NCI-H2081 treated with DMSO at 0.1 percent for 48 hours (cell line): ENCODE results near the gene SLC51B.
"Not testable (repeated sequence)": the region's sequence is repeated elsewhere in the genome, so short reads cannot be mapped to it uniquely, and the experiment has no call there.

Source experiments
- DNase-seq: peaks from one replicate; lab custom pipeline; 2025; lab: John Stamatoyannopoulos, UW

The SLC51B gene

GRCh38 chr15:65084500-65085206 is 39.5 kb downstream of the SLC51B start:
- no peak for DNase-seq

GRCh38 chr15:65085207-65085753 is 40.1 kb downstream of the SLC51B start:
- no peak for DNase-seq

DNA sequence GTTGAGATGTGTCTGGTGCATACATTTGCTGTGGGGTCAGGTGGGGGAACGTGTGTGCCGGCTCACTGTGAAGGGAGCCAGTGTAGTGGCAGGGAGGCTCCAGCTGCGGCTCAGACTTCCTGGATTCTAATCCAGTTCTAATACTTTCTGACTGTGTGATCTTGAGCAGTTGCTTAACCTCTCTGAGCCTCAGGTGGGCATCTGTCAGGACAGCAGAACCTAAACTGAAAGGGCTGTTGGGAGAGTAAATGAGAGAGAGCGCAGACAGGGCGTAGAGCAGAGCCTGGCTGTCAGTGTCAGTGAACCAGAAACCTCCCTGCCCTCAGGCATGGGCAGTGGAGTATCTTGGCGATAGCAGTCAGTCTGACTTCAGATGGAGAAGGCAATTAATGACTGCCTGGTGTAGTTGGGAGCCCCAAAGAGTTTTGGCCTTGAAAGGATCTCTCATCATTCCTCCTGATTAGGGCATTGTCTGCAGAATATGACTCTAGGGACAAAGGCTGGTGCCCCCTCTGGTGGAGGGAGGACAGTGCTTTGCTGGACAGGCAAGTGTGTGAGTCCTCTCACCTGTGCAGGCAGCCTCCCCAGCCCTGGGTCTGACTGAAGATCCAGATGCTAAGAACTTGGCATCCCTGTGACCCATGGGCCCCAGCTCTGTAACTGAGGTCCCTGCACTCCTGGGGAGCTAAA is 40.9 kb downstream of the SLC51B start:
- no peak for DNase-seq

DNA sequence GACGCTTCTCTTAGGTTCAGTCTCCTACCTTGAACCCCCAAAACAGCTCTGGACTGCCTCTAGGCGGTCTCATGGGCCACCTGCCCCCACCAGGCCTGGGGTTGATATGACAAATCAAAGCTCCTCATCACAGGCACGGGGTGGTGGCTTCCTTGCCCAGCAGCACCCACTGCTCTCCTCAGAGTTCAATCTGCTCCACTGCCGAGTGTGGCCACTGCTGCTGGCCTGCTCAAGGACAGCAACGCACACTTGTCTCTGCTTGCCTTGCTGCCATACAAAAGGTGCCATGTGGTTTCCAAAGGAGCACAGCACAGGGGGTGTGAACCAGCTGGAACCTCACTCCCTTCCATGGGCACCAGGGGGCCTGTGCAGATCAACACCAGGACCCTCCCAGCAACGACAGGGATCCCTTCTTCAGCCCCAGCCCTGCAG is 41.5 kb downstream of the SLC51B start:
- no peak for DNase-seq

DNA sequence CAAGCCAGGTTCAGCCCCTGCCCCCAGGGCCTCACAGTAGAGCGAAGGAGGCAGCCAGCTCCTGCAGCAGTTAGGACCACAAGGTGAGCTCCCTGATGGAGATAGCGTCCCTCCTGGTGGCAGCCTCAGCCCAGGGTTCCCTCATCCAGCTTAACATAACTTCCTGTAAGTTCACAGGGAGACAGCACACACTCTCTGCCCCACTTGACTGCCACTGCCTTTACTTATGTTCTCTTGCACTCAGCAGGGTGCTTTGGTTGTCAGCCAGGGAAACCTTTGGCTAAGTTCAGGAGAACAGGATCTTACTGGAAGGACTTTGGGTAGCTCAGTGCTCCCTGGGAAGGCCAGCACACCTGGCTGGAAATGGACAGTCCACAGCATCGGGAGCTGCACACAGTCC is 42.2 kb downstream of the SLC51B start:
- no peak for DNase-seq

DNA sequence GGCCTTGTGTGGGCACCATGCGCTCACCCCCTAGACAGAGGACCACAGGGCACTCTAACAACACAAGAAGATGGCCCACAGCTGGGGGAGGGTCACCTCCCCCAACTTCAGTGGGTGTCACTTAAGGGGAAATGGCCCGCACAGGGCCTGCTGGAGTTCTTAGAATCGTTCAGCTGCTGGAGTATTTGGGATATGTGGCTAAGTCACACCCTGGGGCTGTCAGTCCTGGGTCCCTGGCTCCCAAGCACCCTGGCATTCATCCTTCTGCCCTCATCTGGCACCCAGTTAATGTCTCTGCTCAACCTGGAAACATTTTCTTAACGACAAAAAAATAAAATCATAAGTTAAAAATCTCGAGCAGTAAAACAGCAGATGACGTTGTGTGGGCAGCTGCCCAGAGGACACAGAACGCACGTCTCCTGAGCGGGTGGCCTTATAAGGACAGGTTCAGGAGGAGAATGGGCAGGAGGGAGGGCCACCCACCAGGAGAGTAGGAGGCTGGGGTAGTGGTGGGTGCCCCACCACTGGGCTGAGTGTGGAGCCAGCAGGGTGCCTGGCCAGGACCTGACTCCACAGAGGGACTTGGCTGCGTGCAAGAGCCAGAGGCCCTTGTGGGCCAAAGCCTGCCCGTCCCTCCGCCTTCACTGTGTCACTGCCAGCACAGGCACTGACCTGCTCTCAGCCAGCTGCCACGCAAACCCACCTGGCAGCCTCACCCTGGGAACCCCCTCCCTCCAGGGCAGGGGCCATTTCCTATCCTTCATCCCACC is 42.9 kb downstream of the SLC51B start:
- no peak for DNase-seq

GRCh38 chr15:65088643-65089021 is 43.4 kb downstream of the SLC51B start:
- no peak for DNase-seq

DNA sequence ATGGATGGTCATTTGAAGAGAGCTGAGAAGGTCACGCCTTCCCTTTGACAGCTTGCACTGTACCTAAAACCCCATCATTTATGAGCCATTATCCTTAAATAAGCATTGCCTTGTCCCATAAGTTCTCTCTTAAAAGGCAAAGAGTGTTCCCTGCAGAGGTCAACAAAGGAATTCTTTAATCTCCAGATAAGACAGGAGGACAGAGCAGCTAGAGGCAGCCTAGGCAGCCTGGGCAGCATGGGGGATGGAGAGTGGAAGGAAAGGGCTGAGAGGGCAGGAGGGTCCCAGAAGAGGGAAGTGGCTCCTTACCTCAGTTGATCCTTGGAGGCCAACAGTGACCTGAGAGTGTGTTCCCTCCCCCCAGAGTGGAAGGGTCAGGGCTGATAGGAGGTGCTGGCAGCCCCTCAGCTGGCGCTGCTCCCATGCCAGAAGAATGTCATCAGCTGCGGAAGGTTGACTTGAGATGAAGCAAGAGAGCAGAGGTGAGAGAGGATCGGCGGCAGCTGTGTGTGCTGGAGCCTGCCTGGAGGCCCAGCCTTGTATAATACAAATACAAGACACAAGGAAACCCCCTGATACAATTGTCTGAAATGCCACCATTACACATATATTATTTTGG is 44.1 kb downstream of the SLC51B start:
- DNase-seq = no peak

GRCh38 chr15:65091946-65092770 is 47.0 kb downstream of the SLC51B start:
- no peak for DNase-seq

GRCh38 chr15:65092911-65093792 is 48.0 kb downstream of the SLC51B start:
- no peak for DNase-seq

DNA sequence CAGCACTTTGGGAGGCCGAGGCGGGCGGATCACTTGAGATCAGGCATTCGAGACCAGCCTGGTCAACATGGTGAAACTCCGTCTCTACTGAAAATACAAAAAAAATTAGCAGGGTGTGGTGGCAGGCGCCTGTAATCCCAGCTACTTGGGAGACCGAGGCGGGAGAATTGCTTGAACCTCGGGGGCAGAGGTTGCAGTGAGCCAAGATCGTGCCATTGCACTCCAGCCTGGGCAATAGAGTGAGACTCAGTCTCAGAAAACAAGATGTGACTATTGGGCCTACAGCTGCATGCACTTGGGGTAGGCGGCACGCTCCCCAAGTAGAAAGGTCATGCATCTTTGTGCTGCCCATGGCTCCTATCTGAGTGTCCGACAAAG is 48.6 kb downstream of the SLC51B start:
- DNase-seq = not testable (repeated sequence)

DNA sequence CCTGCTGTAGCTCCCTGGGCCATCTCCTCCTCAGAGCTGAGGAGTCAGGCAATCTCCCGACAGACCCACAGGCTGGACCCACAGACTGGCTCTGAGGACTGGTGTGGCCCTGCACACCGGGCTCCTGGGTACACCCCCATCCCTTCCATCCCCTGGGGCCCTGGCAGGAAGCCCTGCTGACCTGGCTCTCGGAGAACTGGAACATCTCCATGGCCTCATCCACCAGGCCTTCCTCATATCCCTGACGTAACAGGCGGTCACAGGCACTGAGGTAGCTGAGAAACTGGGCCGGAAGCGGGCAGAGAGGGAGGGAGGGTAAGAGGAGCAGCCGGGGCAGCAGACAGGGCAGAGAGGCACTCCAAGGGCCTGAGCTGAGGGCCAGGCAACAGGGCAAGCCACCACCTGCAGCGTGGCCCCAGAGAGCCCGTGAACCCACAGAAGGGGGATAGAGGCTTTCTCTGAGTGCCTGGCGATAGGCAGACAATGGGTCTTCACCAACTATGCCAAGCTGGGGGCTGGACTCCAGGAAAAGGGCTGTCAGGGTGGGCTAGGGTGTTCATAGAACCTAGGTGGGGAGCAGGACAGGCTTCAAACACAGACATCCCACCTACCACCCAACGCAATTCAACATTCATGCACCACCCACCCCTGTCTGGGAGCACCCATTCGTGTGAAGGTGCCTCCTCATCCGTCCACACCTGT is 49.3 kb downstream of the SLC51B start:
- no peak for DNase-seq

DNA sequence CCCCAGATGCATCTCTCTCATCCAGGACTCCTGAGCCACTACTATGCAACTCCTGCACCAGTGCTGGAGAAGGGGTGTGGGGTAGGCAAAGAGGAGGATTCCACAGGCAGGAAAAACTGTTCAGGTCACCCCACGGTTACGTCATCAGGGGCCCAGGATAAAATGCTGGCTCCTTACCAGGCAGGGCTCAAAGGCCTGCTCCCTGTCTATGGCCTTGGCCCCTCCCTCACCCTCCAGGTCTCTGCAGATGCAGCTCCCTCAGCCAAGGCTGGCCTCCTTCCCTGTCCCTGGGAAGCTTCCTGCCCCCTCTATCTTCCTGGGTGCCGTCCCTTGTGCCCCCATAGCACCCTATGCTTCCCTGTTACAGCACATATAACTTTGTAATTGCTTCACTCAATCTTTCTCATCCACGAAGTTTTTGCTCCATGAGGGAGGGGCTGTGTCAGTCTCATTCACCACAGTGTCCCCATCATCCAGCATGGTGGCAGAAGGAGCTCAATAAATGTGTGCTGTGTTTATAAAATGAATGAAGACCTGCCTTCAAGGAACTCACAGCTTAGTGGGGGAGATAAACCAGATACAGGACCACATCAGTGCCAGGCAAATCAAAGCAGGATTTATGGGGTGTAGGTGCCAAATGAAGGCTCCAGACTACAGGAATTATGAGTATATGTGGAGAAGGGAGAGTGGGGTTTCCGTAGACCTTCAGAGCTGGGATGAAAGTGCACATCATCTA is 50.0 kb downstream of the SLC51B start:
- no peak for DNase-seq

- no peak for DNase-seq
Observed at GRCh38 chr15:65095747-65096104, 50.5 kb downstream of the SLC51B start.

DNA sequence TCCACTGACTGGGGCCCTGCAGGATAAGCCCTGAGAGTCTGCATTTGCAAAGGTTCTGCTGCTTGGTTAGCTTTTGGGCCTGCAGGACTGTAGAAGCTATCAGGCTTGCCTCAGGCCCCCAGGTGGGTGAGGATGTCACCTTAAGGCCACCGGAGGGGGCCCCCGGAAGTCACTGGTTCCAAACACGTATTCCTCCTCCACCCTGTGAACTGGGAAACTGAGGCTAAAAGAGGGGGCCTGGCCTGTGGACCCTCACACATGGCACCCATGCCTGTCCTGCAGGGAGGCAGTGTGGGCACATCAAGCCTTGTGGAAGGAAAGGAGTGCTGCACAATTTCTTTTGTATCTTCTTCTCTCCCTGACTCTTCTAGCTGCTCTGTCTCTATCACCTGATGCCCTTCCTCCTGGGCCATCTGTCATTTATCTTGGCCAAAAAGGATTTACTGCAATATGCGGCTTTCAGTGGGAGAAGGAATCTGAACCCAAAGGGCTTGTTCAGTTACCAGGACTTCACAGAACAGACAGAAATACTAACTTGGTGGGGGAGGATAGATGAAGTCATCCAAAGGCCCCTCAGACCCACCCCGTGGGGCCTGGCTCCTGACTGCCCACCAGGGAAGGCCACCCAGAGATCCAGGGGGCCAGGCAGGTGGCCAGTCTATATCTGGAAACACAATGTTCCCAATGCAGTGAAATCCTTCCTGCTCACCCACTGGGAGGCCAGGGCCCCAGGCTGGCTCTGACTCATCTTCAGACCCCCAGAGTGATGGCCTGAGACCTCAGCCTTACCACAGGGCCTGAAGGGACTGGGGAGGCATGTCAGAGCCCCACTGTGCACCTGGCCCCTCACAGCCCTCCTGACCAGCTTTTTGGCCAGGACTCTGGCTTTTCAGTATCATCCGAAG is 51.5 kb downstream of the SLC51B start:
- no peak for DNase-seq

DNA sequence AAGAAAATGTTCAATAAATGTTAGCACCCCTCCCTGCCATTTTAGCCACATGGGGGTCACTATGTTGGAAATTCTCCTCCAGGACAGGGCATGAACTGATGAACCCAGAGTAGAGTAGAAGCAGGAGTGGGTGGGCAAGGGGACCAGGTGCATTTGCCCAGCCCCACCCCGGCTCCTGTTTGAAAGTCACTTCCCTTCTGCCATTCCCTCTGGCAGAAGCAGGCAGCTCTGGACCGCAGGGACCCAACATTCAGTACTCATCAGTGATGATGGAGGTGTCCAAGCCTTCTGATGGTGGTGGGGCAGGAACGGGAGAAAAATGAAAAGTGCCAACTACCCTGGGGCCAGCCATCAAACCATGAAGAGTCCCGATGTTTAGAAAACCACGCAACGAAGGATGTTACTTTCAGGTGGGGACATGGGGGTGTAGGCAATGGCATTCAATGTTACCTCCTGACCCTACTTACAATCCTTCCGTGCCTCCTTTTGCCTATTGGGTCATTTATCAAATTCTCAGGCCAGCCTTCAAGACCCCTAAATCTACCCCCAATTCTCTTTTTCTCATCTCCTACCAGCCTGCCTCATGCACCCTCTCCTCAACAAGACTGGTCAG is 52.6 kb downstream of the SLC51B start:
- no peak for DNase-seq

- no peak for DNase-seq
Observed at GRCh38 chr15:65099336-65099735, 54.1 kb downstream of the SLC51B start.

DNA sequence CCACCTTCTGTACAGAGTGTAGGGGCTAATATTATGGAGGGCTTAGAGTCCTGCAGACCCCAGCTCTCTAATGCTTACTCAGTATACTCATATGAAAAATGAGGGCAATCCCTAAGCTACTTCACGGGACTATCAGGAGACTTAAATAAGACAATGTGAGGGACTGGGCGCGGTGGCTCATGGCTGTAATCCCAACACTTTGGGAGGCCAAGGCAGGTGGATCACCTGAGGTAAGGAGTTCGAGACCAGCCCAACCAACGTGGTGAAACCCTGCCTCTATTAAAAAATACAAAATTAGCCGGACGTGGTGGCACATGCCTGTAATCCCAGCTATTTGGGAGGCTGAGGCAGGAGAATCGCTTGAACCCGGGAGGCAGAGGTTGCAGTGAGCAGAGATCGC is 54.6 kb downstream of the SLC51B start:
- not testable (repeated sequence) for DNase-seq
